Urothelium cell line (cell line): ENCODE results near the gene NCOA5.

Experiments
- DNase-seq: peaks from one replicate; pipeline ENCODE4 v3.0.0; 2011; ENCODE audit warnings: low spot score, mixed read lengths
- FAIRE-seq: peaks from 2 replicates; lab custom pipeline; 2011; peaks lifted over from hg19 to GRCh38; lab: Jason Lieb, UNC

The NCOA5 gene

GRCh38 chr20:46089417-46090388 lies at the start of gene NCOA5:
Gene NCOA5 (minus strand): TSS chr20:46089962. CDS start chr20:46079424, 10,538 bp downstream.
- FAIRE-seq (peak; percentile 99), DNase-seq (peak; percentile 99)

- no peak for FAIRE-seq
- no peak for DNase-seq
Measured at GRCh38 chr20:46139266-46139889, 49.6 kb upstream of the NCOA5 start.

- DNase-seq, result no peak
- no peak for FAIRE-seq
Measured at GRCh38 chr20:46137816-46138215, 48.1 kb upstream of the NCOA5 start.

GRCh38 chr20:46135856-46136633 lies 46.3 kb upstream of the NCOA5 start:
- FAIRE-seq (peak; percentile 44), DNase-seq (no peak)

GRCh38 chr20:46134716-46135115 lies 45.0 kb upstream of the NCOA5 start:
- no peak for DNase-seq
- FAIRE-seq, result no peak

GRCh38 chr20:46133886-46134654 lies 44.3 kb upstream of the NCOA5 start:
- no peak for DNase-seq

GRCh38 chr20:46132705-46133120 lies 43.0 kb upstream of the NCOA5 start:
- FAIRE-seq (peak; percentile 35), DNase-seq (peak; percentile 92)

More at GRCh38 chr20:46133886-46134654, 44.3 kb upstream of the NCOA5 start:
- no peak for FAIRE-seq

GRCh38 chr20:46131396-46131795 lies 41.6 kb upstream of the NCOA5 start:
- DNase-seq (no peak), FAIRE-seq (no peak)

- DNase-seq (no peak), FAIRE-seq (no peak)
Measured at GRCh38 chr20:46130534-46130933, 40.8 kb upstream of the NCOA5 start.

- DNase-seq (no peak), FAIRE-seq (no peak)
Measured at GRCh38 chr20:46129955-46130481, 40.3 kb upstream of the NCOA5 start.

- FAIRE-seq, result peak; percentile 35
- DNase-seq, result peak; percentile 61
Measured at GRCh38 chr20:46128310-46129151, 38.8 kb upstream of the NCOA5 start.

- FAIRE-seq, result no peak
- no peak for DNase-seq
Measured at GRCh38 chr20:46127396-46128010, 37.7 kb upstream of the NCOA5 start.

- no peak for DNase-seq
- peak; percentile 9 for FAIRE-seq
Measured at GRCh38 chr20:46126440-46127056, 36.8 kb upstream of the NCOA5 start.

GRCh38 chr20:46123482-46124245 lies 33.9 kb upstream of the NCOA5 start:
- FAIRE-seq (no peak), DNase-seq (no peak)

GRCh38 chr20:46122516-46123481 lies 33.0 kb upstream of the NCOA5 start:
- no peak for FAIRE-seq
- no peak for DNase-seq

- DNase-seq (peak; percentile 94), FAIRE-seq (peak; percentile 65)
Measured at GRCh38 chr20:46122071-46122470, 32.3 kb upstream of the NCOA5 start.
